ENCODE measurements around the gene SMIM24.

The SMIM24 gene

GRCh38 chr19:3496392-3497273, 16.3 kb upstream of the SMIM24 start:
- DNase-seq, result no peak

- peak; percentile 37 for DNase-seq
Observed at GRCh38 chr19:3494559-3494958, 14.2 kb upstream of the SMIM24 start.

GRCh38 chr19:3494051-3494450, 13.7 kb upstream of the SMIM24 start:
- DNase-seq, result no peak

DNA sequence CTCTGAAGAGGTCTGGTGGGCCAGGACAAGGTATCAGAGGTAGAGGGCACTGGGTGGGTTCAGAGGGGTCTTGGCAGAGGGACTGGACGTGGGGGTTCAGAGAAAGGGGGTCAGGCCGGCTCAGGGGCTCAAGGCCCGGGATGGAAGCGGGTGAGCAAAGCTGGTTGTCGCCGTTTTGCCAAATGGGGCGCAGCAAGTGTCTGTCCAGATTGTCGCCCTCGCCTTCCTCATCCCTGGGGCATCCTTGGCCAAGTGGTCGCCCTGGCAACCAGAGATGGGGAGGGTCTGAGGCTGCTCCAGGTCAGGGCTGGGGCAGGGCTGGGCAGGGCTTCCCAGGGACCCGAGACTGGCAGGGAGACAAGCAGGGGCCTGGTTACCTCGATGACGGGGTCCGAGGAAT, 13.3 kb upstream of the SMIM24 start:
- DNase-seq, result no peak

DNA sequence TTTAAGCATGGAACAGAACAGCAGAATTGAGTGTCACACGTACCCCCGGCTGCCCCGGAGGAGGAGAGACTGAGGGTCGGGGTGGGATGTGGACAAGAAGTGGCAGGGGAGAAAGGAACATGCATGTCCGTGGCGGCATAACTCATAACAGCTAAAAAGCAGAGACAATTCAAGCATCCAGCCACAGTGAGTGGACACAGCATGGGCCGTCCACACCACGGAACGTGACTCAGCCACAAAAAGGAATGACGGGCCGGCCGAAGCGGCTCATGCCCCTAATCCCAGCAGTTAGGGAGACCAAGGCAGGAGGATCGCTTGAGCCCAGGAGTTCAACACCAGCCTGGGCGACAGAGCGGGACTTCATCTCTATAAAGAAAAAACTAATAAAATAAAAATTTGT, 12.6 kb upstream of the SMIM24 start:
- no peak for DNase-seq

- no peak for DNase-seq
Observed at GRCh38 chr19:3492131-3492839, 12.0 kb upstream of the SMIM24 start.

GRCh38 chr19:3491396-3492119, 11.2 kb upstream of the SMIM24 start:
- no peak for DNase-seq

DNA sequence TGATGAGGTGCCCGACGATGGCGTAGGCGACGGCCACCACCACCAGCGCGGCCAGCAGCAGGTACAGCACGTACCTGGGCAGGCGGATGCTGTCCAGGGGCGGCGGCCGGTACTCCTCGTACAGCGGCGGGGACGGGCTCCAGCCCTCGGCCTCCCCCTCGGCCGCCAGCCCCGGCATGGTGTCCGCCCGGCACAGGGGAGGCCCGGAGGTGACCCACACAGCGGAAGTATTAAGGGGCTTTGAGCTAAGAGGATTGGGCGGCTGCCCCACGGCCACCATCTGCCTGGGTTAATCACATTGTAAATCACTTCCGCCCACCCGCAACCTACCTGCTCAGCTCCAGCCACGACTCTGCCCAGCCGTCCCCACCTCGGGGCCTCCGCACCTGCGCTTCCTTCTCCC, 2.9 kb upstream of the SMIM24 start, which contains the start of gene SMIM44:
Gene SMIM44, minus strand, starts transcription at position 216 of the 403 bp plus-strand sequence. Its CDS starts 38 bp downstream, at position 178.
- no peak for DNase-seq

DNA sequence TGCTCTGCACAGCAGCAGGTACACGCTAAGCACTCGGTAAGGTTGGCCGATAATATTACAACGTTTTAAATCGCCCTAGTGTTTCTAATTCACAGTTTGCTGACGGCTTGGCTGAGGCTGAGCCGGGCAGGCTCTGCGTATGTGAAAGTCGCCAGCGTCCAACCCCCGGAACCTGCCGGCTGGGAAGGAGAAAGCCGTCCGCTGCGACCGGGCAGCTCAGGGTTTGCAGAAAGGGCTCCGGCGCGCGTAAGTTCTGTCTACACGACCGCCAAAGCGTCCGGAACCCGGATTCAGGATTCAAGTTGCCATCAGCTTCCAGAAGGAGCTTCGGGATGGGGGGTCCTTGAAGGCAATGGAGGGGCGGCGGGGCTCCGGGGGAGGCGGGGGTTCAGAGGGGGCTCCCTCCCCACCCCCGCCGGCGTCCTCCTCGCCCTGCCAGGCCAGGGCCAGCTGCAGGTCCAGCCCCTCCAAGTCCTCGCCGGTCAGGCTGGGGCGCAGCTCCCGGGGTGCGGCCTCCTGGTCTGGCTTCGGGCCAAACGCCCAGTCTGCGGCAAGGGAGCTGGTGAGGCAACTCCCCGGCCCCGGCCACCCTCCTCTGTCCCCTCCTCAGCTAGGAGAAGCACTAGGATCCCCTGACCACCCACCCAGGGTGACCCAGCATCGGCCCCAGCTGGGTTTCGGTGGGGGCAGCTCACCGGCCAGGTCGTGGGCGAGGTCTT, 2.3 kb upstream of the SMIM24 start:
- DNase-seq, result no peak

- no peak for DNase-seq
Observed at GRCh38 chr19:3481241-3482090, 1.1 kb upstream of the SMIM24 start.

- DNase-seq, result peak; percentile 34
Observed at GRCh38 chr19:3479834-3480215, 500 bp downstream of the SMIM24 start.

DNA sequence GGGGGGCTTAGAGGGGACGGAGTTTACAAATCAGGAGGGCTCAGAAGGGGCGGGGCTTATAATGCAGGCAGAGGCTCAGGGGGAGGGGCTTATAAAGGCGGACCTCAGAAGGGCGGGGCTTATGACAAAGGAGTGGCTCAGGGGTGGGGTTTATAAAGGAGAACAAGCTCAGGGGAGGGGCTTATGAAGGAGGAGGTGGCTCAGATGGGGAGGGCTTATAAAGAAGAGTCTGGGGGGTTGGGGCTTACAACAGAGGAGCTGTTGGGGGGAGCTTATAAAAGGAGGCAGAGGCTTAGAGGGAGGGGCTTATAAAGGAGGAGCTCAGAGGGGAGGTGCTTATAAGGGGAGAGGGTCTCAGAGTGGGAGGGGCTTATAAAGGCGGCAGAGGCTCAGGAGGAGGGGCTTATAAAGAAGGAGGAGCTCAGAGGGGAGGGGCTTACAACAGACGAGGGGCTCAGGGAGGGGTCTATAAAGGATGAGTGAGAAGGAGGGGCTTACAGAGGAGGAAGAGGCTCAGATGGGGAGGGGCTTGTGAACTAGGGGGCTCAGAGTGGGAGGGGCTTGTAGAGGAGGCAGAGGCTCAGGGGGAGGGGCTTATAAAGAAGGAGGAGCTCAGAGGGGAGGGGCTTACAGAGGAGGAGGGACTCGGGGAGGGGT, 1.0 kb downstream of the SMIM24 start:
- peak; percentile 31 for DNase-seq

- no peak for DNase-seq
Observed at GRCh38 chr19:3478409-3479176, 1.7 kb downstream of the SMIM24 start.

GRCh38 chr19:3477951-3478350, 2.4 kb downstream of the SMIM24 start:
- no peak for DNase-seq

GRCh38 chr19:3477506-3477905, 2.8 kb downstream of the SMIM24 start:
- no peak for DNase-seq

DNA sequence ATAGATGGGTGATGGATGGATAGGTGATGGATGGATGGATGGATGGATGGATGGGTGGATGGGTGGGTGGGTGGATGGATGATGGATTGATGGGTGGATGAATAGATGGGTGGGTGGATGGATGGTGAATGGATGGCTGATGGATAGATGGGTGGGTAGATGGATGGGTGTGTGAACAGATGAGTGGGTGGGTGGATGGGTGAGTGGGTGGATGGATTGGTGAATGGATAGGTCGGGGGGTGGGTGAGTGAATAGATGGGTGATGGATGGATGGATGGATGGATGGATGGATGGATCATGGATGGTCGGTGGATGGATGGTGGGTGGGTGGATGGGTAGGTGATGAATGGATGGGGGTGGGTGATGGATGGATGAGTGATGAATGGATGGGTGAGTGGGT, 3.5 kb downstream of the SMIM24 start:
- DNase-seq, result no peak

DNA sequence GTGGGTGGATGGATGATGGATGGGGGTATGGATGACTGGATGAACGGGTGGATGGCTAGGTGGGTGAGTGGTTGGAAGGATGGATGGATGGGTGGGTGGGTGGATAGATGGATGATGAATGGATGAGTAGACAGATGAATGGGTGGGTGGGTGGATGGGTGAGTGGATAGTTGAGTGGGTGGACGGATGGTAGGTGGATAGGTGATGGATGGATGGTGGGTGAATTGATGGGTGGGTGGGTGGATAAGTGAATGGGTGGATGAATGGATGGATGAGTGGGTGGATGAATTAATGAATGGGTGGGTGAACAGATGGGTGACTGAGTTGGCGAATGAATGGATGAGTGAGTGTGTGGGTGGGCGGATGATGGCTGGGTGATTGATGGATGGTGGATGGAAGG, 4.9 kb downstream of the SMIM24 start:
- DNase-seq, result no peak

DNA sequence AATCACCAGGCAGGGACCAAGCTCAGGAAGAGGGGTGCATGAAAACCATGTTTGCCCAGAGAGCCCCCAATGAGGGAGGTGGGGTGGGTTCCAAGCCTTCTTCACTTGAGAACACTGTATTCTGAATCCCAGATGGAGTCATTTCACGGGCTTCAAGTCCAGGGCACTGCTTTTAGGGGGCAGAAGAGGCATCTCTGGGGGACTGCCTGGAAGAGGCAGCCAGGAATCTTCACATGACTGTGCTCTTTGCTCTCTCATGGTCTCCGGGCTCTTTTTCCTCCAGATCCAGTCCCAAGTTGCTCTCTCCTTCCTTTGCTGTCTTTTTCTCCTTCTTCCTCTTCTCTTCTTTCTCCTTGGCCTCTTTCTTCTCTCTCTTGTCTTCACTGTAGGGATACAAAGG, 5.7 kb downstream of the SMIM24 start:
- no peak for DNase-seq

DNA sequence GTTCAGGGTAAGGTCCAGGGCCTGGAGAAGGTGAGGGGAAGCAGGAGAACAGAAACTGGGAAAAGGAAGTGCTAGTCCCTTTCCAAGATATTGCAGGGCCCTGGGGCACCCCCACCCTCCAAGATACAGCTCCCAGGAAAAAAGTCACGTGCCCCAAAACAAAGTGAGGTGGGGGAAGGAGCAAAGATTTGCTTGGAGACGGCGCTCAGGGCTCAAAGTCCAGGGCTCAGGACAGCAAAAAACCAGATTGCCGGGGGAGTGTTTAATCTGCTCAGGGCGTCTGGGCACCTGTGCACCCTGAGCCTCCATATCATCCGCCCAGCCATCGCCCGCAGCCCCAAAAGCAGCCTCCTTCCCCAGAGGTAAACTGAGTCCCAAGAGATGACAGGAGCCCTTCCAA, 6.3 kb downstream of the SMIM24 start:
- no peak for DNase-seq

DNA sequence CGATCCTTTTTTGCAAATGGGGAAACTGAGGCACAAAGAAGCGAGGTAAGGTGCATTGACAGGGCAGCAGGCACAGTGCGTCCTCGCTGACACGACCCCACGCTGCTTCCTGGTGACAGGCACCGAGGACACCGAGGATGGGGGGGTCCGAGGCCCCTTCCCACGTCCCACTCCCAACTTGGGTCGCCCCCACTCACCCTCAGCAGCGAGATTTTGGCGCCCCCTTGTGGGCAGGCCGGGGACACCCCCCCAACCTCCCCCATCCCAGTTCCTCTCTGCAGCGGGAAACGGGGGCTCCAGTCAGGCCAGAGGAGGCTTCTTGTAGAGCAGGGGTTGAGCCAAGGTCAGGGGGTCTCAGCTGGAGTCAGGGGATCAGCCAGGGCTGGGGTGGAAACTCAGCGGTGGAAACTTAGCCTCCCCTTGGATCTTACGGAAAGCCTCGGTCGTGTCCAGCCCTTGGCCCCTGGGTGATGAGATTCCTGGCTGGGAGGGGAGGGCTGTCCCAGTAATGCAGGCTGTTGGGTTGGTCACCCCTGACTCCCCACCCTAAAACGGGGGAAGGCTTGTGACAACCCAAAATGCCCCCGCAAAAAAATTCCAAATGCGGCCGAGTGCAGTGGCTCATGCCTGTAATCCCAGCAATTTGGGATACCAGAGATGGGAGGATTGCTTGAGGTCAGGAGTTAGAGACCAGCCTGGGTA, 8.2 kb downstream of the SMIM24 start:
- DNase-seq, result no peak

Data from central memory CD4-positive, alpha-beta T cell (primary cell).